ENCODE data around the gene COX4I1. TPM values are rescaled to one million over a fixed set of nuclear protein-coding genes. Genes with fewer than 3 reads are reported as not detected.
"Not testable (repeated sequence)": the region's sequence is repeated elsewhere in the genome, so short reads cannot be mapped to it uniquely, and the experiment has no call there.

The COX4I1 gene
- total RNA-seq, 1 donor from 2014 or later, result 430 TPM

DNA sequence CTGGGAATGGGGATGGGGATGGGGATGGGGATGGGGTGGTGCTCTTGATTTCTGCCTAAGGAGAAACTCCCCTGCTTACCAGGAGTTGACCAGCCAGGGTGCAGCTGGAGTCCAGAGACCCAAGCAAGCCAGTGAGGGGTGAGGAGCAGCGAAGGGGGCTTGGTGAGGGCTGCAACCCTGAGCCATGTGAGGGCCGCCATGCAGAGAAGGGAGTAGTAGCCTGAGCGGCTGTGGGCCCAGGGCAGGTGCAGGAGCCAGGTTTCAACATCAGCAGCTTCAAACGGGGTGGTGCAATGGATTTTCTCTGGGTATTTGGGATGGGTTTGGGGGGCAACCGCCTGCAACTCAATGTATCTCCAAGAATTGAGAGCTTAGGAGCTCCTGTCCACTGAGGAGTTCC, 35.2 kb downstream of the COX4I1 start:
- TF ChIP-seq, protein P1, sequence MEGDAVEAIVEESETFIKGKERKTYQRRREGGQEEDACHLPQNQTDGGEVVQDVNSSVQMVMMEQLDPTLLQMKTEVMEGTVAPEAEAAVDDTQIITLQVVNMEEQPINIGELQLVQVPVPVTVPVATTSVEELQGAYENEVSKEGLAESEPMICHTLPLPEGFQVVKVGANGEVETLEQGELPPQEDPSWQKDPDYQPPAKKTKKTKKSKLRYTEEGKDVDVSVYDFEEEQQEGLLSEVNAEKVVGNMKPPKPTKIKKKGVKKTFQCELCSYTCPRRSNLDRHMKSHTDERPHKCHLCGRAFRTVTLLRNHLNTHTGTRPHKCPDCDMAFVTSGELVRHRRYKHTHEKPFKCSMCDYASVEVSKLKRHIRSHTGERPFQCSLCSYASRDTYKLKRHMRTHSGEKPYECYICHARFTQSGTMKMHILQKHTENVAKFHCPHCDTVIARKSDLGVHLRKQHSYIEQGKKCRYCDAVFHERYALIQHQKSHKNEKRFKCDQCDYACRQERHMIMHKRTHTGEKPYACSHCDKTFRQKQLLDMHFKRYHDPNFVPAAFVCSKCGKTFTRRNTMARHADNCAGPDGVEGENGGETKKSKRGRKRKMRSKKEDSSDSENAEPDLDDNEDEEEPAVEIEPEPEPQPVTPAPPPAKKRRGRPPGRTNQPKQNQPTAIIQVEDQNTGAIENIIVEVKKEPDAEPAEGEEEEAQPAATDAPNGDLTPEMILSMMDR (IDR thresholded peaks at IDR 0.05), result no peak
- TF ChIP-seq POLR2AphosphoS5 (IDR thresholded peaks at IDR 0.05; ENCODE audit: insufficient read depth in 1 of 2, low read depth in 1 of 2), result no peak
- no peaks in the 10 kb centered on the region for H3K36me3 ChIP-seq
- no peaks in the 10 kb centered on the region for H3K27me3 ChIP-seq
- DNase-seq (ENCODE audit: extremely low spot score in 2 of 2), result no peak
- H3K27ac ChIP-seq, result no peak overlapping the region
- no peaks in the 10 kb centered on the region for H3K4me1 ChIP-seq
- H3K9me3 ChIP-seq, result no peaks in the 10 kb centered on the region
- H3K4me3 ChIP-seq, result no peak overlapping the region
- intact Hi-C loops (cut with DNase I), result no loop called here

GRCh38 chr16:85835227-85835751, 35.8 kb downstream of the COX4I1 start:
- H3K27me3 ChIP-seq, result no peaks in the 10 kb centered on the region
- intact Hi-C loops (cut with DNase I), result no loop called here

DNA sequence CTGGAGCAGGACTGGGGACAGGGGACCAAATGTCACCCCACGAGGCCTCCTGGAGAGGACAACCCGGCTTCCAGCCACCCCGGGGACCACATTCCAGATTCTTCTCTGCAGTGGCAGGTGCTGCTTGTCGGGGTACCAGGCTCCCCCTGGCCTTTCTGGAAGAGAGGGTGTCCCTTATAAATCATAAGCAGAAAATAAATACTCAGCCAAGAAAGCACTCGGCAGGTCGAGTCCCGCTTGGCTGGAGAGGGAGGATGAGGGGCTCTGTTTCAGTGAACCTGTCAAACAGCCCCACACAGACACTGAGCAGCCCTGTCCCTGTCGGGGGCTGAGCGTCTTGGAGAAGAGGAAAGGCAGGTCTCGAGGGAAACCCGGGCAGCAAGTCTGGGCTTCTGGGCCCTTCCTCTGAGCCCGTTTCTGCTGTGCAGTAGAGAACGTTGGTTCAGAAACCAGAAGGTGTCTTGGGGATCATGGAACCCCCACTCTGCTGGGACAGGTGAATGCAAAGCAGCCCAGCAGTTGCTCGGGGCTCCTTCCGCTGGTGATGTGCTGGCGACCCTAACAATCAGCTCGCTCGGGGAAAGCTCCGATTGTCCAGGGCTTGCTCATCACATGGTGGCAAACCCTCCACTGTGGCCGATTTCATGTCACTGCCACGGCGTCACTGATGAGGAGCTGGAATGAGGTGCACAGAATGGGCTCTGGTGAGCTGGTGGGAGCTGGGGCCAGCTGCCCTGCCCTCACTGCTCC, 36.6 kb downstream of the COX4I1 start:
- Histone ChIP-seq H3K27ac (no peak overlapping the region), H3K4me1 (no peaks in the 10 kb centered on the region), H3K27me3 (no peaks in the 10 kb centered on the region), H3K9me3 (no peaks in the 10 kb centered on the region), H3K4me3 (no peak overlapping the region), H3K36me3 (no peaks in the 10 kb centered on the region)
- no peak for DNase-seq (ENCODE audit: extremely low spot score in 2 of 2)
- TF ChIP-seq POLR2AphosphoS5 (IDR thresholded peaks at IDR 0.05; ENCODE audit: insufficient read depth in 1 of 2, low read depth in 1 of 2), result no peak
- TF ChIP-seq, protein P1 (IDR thresholded peaks at IDR 0.05), result no peak
- TF ChIP-seq POLR2A (IDR thresholded peaks at IDR 0.05), result no peak
- intact Hi-C loops (cut with DNase I), result no loop called here

More at GRCh38 chr16:85835227-85835751, 35.8 kb downstream of the COX4I1 start:
- TF ChIP-seq, protein P1 (IDR thresholded peaks at IDR 0.05), result no peak
- no peak for TF ChIP-seq POLR2A (IDR thresholded peaks at IDR 0.05)
- TF ChIP-seq POLR2AphosphoS5 (IDR thresholded peaks at IDR 0.05; ENCODE audit: insufficient read depth in 1 of 2, low read depth in 1 of 2), result no peak
- Histone ChIP-seq H3K4me1 (no peaks in the 10 kb centered on the region), H3K9me3 (no peaks in the 10 kb centered on the region), H3K4me3 (no peak overlapping the region), H3K36me3 (no peaks in the 10 kb centered on the region), H3K27ac (no peak overlapping the region)
- DNase-seq (ENCODE audit: extremely low spot score in 2 of 2), result no peak

GRCh38 chr16:85836706-85837582, 37.4 kb downstream of the COX4I1 start:
- Histone ChIP-seq H3K4me1 (no peaks in the 10 kb centered on the region), H3K27ac (no peak overlapping the region), H3K4me3 (no peak overlapping the region), H3K9me3 (no peaks in the 10 kb centered on the region), H3K27me3 (no peaks in the 10 kb centered on the region), H3K36me3 (no peaks in the 10 kb centered on the region)
- no peak for DNase-seq (ENCODE audit: extremely low spot score in 2 of 2)
- intact Hi-C loops (cut with DNase I), result no loop called here
- TF ChIP-seq, protein P1 (IDR thresholded peaks at IDR 0.05), result no peak
- TF ChIP-seq POLR2AphosphoS5 (IDR thresholded peaks at IDR 0.05; ENCODE audit: insufficient read depth in 1 of 2, low read depth in 1 of 2), result no peak
- no peak for TF ChIP-seq POLR2A (IDR thresholded peaks at IDR 0.05)

- H3K9me3 ChIP-seq; DNase-seq (ENCODE audit: extremely low spot score in 2 of 2); H3K27me3 ChIP-seq; H3K4me3 ChIP-seq; H3K36me3 ChIP-seq; intact Hi-C loops (cut with DNase I); H3K4me1 ChIP-seq; H3K27ac ChIP-seq: not testable (repeated sequence)
Observed at GRCh38 chr16:85837654-85838053, 38.2 kb downstream of the COX4I1 start.
